HG03442 (cell line): ENCODE results near the gene ALDH3A1.

Experiments used
- ATAC-seq: cut with Tn5 transposase; IDR thresholded peaks from one replicate; pipeline ENCODE4 v1.9.1; 2021; ENCODE audit warnings: mild to moderate bottlenecking, moderate library complexity; ENCODE audit not compliant: unreplicated experiment

Gene ALDH3A1

DNA sequence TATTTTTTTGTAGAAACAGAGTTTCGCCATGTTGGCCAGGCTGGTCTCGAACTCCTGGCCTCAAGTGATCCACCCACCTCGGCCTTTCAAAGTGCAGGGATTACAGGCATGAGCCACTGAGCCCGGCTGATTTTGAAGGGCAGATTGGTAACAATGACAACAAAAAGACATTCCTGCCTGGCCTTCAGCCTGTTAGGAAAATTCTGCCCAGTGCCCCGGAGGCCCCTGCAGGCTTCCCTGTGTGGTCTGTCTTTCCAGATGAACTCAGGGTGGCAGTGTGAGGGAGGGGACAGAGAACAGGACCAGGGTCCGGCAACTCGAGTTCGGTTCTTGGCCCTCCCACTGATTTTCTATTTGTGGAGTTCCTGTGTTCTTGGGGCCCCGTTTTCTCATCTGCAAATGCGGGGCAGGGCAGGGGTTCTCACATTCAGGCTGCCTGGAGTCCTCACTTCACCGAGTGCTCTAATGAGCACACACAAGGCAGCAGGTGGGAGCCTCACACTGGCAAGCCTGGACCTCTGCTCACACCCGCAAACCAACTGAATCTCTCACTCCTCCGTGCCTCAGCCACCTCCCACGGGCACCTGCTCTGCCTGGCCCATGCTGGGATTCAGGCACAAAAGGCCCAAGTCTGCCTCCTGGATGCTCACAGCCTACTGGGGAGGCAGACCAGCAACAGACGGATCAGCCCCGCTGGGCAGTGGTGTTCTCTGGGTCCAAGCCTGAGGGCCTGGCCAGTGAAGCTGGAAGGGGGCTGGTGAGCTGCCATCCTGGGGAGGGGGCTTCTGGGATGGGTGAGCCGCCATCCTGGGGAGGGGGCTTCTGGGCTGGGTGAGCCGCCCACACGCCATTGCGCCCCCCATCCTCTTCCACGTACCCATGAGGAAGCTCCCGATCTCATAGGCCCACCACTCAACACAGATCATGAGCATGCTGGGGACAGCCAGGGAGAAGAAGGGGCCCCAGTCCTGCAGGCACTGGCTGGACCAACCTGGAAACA, 42.0 kb downstream of the ALDH3A1 start:
- no peak for ATAC-seq

DNA sequence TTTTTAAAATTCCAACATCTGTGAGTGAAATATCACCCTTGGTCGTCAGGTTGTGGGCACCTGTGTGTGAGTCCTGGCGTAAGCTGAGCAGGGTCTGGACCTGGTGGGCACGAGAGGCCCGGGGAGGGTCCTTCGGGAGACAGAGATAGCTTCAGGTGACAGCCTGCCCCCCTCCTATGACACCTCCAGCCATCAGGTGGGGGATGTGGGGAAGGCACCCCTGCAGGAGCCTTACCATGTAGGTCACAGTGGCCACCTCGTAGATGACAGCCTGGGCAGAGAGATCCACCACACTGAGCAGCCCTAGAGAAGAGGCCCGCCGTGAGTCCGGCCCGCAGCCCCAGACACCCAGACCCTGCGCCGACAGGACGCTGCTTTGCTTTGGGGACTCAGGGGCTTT, 42.9 kb downstream of the ALDH3A1 start:
- ATAC-seq, result no peak

DNA sequence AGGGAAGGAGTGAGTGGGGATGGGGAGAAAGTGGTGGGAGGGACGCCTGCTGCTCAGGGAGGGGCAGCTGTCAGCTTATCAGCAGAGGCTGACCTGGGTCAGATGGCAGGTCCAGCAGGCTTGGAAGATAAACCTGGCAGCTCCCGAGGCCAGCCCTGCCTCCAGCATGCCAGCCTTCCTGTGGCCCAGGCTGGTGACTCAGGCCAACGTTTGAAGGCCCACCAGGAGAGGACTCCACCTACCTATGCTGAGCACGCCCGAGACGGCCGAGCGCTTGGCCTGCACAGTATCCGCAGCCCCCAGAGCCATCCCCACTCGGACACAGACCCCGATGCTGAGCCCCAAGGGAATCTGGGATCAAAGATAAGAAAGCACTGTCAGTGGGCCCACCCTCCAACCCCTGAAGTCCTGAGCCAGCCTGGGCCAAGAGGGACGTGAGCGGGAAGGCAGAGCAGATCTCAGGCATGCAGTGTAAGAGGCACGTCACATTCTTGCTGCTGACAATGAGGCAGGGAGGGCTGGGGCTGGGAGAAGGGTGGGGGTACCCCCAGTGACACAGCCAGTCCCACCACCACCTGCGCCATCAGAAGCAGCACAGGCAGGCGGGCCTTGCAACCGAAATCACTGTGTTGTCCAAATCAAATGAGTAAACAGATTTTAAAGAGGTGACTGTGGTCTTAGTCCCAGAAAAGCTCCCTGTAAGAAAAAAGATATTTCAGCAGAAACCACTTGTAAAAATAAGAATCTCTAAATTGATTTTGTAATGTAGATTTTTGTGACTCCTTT, 44.1 kb downstream of the ALDH3A1 start:
- ATAC-seq, result no peak

DNA sequence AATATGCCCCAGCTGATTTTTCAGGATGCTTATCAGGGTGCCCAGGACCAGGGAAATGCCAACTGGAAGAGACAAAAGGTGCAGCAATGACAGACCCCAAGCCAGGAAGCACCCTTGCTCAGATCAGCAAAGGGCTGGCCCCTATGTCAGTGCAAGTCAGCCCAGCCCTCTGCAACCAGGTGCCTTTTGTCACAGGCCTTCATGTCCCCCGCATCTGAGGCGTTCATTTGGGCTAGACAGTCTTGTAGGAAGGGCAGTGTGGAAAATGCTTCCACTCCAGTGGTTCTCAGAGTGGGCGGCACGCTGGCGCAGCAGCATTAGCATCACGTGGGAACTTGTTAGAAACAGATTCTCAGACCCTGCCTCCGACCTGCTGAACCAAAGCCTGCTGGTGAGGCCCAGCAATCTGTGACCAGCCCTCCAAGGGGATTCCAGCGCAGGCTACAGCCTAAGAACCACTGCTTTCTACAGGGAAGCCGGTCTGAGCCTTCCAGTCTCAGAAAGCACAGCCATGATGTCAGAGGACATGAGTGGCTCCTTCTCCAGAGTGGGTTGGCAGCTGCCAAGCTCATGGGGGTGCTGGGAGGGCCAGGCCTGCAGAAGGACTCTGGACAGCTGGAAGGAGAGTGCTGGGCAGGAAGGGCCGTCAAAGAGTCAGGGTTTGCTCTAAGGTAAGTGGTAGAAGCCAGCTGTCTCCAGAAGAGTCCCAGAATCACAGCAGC, 44.8 kb downstream of the ALDH3A1 start:
- no peak for ATAC-seq

DNA sequence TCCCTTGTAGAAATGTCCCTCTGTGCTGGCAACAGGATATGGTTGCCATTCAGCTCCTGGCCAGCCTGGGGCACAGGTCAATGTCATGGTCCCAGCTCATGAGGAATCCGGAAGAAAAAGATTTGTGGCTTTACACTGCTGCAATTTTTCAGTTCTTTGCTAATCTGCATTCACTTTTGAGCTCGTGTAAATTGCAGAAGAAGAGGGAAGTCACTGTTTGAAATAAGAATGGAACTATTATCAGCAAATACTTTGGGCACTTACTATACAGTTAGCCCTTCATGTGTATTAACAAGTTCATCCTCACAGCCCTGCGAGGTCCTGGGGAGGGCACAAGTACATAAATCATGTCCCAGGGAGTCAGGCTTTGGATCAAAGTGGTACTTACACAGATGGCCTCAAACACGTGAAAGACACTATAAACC, 45.9 kb downstream of the ALDH3A1 start:
- ATAC-seq, result no peak
